ENCODE results near the gene GPR141.

GPR141 gene

GRCh38 chr7:37732888-37733287 lies 49.3 kb downstream of the GPR141 start:
- no peak for DNase-seq

GRCh38 chr7:37735196-37735595 lies 51.6 kb downstream of the GPR141 start:
- DNase-seq = no peak

- no peak for DNase-seq
Observed at GRCh38 chr7:37738321-37738720, 54.8 kb downstream of the GPR141 start.

GRCh38 chr7:37740398-37740797 lies 56.8 kb downstream of the GPR141 start:
- DNase-seq = no peak

GRCh38 chr7:37741776-37742175 lies 58.2 kb downstream of the GPR141 start:
- no peak for DNase-seq

- DNase-seq = no peak
Observed at GRCh38 chr7:37751096-37751495, 67.5 kb downstream of the GPR141 start.

GRCh38 chr7:37753398-37754050 lies 70.0 kb downstream of the GPR141 start:
- DNase-seq = no peak

- no peak for DNase-seq
Observed at GRCh38 chr7:37756797-37757551, 73.4 kb downstream of the GPR141 start.

GRCh38 chr7:37757563-37757962 lies 74.0 kb downstream of the GPR141 start:
- no peak for DNase-seq

GRCh38 chr7:37758501-37759045 lies 75.0 kb downstream of the GPR141 start:
- no peak for DNase-seq

GRCh38 chr7:37759526-37759925 lies 76.0 kb downstream of the GPR141 start:
- DNase-seq = no peak

GRCh38 chr7:37765421-37765829 lies 81.9 kb downstream of the GPR141 start:
- no peak for DNase-seq

- DNase-seq = peak; percentile 6 to 32
Observed at GRCh38 chr7:37765872-37766525, 82.4 kb downstream of the GPR141 start.

- DNase-seq = no peak
Observed at GRCh38 chr7:37768611-37769010, 85.0 kb downstream of the GPR141 start.

GRCh38 chr7:37769291-37769690 lies 85.7 kb downstream of the GPR141 start:
- DNase-seq = no peak

- DNase-seq = no peak
Observed at GRCh38 chr7:37769726-37770125, 86.2 kb downstream of the GPR141 start.

- DNase-seq = no peak
Observed at GRCh38 chr7:37770838-37771237, 87.3 kb downstream of the GPR141 start.

- no peak for DNase-seq
Observed at GRCh38 chr7:37771342-37771741, 87.8 kb downstream of the GPR141 start.

GRCh38 chr7:37771801-37772200 lies 88.2 kb downstream of the GPR141 start:
- no peak for DNase-seq

- DNase-seq = no peak
Observed at GRCh38 chr7:37775921-37776320, 92.4 kb downstream of the GPR141 start.

GRCh38 chr7:37781156-37781555 lies 97.6 kb downstream of the GPR141 start:
- no peak for DNase-seq

- DNase-seq = no peak
Observed at GRCh38 chr7:37782166-37782565, 98.6 kb downstream of the GPR141 start.

GRCh38 chr7:37784015-37784414 lies 100.4 kb downstream of the GPR141 start:
- no peak for DNase-seq

Measured in CD4-positive, alpha-beta T cell treated with Interleukin-1 beta for 1 hour (primary cell).